GM12878 (cell line): ENCODE results near the gene SMG9. TPM values are rescaled to one million over a fixed set of nuclear protein-coding genes. Genes with fewer than 3 reads are reported as not detected.

Experiments used
- BHLHE40 ChIP-seq, 2 experiments: fragments of 450-650 bp in 1 of 2; IDR thresholded peaks; 2 replicates each; pipeline ENCODE4 v1.6.1; 2011 to 2017; ENCODE audit warnings: low read depth in 2 of 2, borderline replicate concordance in 1 of 2, improper control_type of control experiment in 1 of 2, low read length in 1 of 2, mild to moderate bottlenecking in 1 of 2
- BMI1 ChIP-seq: fragments of 450-650 bp; IDR thresholded peaks from 2 replicates; pipeline ENCODE4 v1.6.1; 2016; ENCODE audit warnings: mild to moderate bottlenecking, moderate library complexity, borderline replicate concordance
- CBX3 ChIP-seq: fragments of 200-600 bp; sonication (generic); IDR thresholded peaks from 2 replicates; pipeline ENCODE4 v1.6.1; 2016; ENCODE audit warnings: low read depth, borderline replicate concordance
- FOXK2 ChIP-seq: fragments of 450-650 bp; IDR thresholded peaks from 2 replicates; pipeline ENCODE4 v1.6.1; 2017; ENCODE audit warnings: mild to moderate bottlenecking, moderate library complexity
- IKZF1 ChIP-seq: fragments of 450-650 bp; conservative IDR thresholded peaks from 2 replicates; pipeline ENCODE4 v1.6.1; 2017; ENCODE audit warnings: antibody characterized with exemption, mild to moderate bottlenecking
- MAX ChIP-seq: IDR thresholded peaks from 2 replicates; pipeline ENCODE4 v1.6.1; 2012; ENCODE audit warnings: low read depth, low read length, improper control_type of control experiment
- MYB ChIP-seq: fragments of 150-350 bp; IDR thresholded peaks from 2 replicates; pipeline ENCODE4 v1.6.1; 2014; ENCODE audit warnings: mild to moderate bottlenecking, low read depth, low read length, borderline replicate concordance
- NBN ChIP-seq: fragments of 450-650 bp; IDR thresholded peaks from 2 replicates; pipeline ENCODE4 v1.6.1; 2016
- NFYA ChIP-seq: IDR thresholded peaks from 2 replicates; pipeline ENCODE4 v1.6.1; 2011; ENCODE audit warnings: low read depth, mild to moderate bottlenecking, low read length, improper control_type of control experiment, borderline replicate concordance
- NR2F1 ChIP-seq: fragments of 450-650 bp; conservative IDR thresholded peaks from 2 replicates; pipeline ENCODE4 v1.6.1; 2017; ENCODE audit warnings: mild to moderate bottlenecking
- POLR2A ChIP-seq: IDR thresholded peaks from 2 replicates; pipeline ENCODE4 v1.6.1; 2011; ENCODE audit warnings: low read depth, mild to moderate bottlenecking, low read length
- POLR2AphosphoS5 ChIP-seq: IDR thresholded peaks from 2 replicates; pipeline ENCODE4 v1.6.1; 2011; ENCODE audit warnings: mild to moderate bottlenecking, low read length, inconsistent platforms
- RB1 ChIP-seq: fragments of 450-650 bp; formaldehyde crosslinking; IDR thresholded peaks from 2 replicates; pipeline ENCODE4 v1.6.1; 2017; ENCODE audit warnings: mild to moderate bottlenecking, borderline replicate concordance
- RCOR1 ChIP-seq: conservative IDR thresholded peaks from 2 replicates; pipeline ENCODE4 v1.6.1; 2012; ENCODE audit warnings: low read depth, low read length, improper control_type of control experiment
- REST ChIP-seq: IDR thresholded peaks from 2 replicates; pipeline ENCODE4 v1.6.1; 2012; ENCODE audit warnings: mild to moderate bottlenecking, low read depth, low read length
- SIX5 ChIP-seq: IDR thresholded peaks from 2 replicates; pipeline ENCODE4 v1.6.1; 2011; ENCODE audit warnings: mild to moderate bottlenecking, low read depth, low read length, moderate library complexity; ENCODE audit not compliant: severe bottlenecking
- SMAD5 ChIP-seq: IDR thresholded peaks from 2 replicates; pipeline ENCODE4 v1.6.1; 2016; ENCODE audit warnings: antibody characterized with exemption, low read depth
- SMARCA5 ChIP-seq: fragments of 450-650 bp; IDR thresholded peaks from 2 replicates; pipeline ENCODE4 v1.6.1; 2017; ENCODE audit warnings: mild to moderate bottlenecking
- STAT3 ChIP-seq: IDR thresholded peaks from 2 replicates; pipeline ENCODE4 v1.6.1; 2011; ENCODE audit warnings: low read depth, low read length, improper control_type of control experiment
- TAF1 ChIP-seq: IDR thresholded peaks from 2 replicates; pipeline ENCODE4 v1.6.1; 2011; ENCODE audit warnings: mild to moderate bottlenecking, low read depth, low read length, borderline replicate concordance
- TARDBP ChIP-seq: IDR thresholded peaks from 2 replicates; pipeline ENCODE4 v1.6.1; 2016; ENCODE audit warnings: borderline replicate concordance
- ZBED1 ChIP-seq: IDR thresholded peaks from 2 replicates; pipeline ENCODE4 v1.6.1; 2016; ENCODE audit warnings: borderline replicate concordance
- ZNF687 ChIP-seq: fragments of 450-650 bp; IDR thresholded peaks from 2 replicates; pipeline ENCODE4 v1.6.1; 2017; ENCODE audit warnings: mild to moderate bottlenecking, moderate library complexity
- polyA plus RNA-seq, 11 experiments: library from polyadenylated mRNA; depleted of rRNA in 4 of 11; unstranded in 6 of 11; stranded (reverse) in 5 of 11; fragments of >200 nt; fragmentation: Nextera tagmentation in 4 of 11; fragmentation: Illumina TruSeq in 1 of 11; extraction: Ambion mirVana in 4 of 11; extraction: Trizol in 1 of 11; gene quantifications; 1 replicate in 1 of 11; 2 replicates in 10 of 11; pipeline versions ENCODE4 v1.2.1 to v1.2.3, GENCODE V29; 2011 to 2016; ENCODE audit warnings: inconsistent platforms in 2 of 11, missing spikeins in 2 of 11, low read depth in 1 of 11
- total RNA-seq, 4 experiments: library from RNA; depleted of rRNA in 3 of 4; stranded (reverse); fragments of >200 nt in 3 of 4; fragmentation: Illumina TruSeq in 1 of 4; extraction: Trizol in 1 of 4; gene quantifications; 2 replicates each; pipeline versions ENCODE4 v1.2.1 to v1.2.3, GENCODE V29; 2013 to 2021

SMG9 gene
- total and polyA plus RNA-seq, 10 of the 15 experiments (the other 5 are each of a cell fraction or from before 2014, with no cell fraction given): 0.69 to 52.2 (median 28.1) TPM

DNA sequence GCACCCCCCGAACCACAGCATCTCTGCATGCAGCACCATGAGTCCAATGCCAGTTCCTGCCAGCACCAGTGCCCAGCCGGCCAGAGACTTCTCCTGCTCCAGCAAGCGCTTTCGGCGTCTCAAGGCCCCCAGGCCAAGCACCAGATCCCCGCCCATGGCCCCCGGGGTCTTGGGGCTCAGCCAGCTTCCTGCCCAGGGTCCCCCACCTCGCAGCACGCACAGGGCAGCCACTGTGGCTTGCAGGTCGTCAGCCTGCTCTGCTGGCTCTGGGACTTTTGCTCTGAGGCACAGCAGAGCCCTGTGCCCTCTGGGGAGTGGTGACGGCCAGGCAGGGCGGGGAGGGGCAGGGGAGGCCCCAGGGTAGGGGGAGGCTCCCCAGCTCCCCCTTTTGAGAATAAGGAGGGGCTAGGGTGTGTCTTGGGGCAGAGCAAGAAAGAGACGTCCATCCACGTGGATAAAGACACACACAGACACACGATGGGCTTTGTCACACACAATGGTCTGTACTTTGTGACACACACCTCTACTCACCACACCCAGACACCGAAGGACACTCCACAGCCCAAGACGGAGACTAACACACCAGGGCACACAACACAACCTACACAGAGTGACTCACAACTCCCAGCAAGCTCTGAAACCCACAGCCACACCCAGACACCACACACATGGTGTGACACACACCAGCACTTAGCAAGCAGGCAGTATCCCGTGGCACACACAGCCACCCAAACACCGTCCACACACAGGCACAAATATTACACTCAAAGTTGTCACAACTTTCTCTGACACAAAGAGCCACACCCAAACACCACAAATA, 26.2 kb upstream of the SMG9 start, which contains the start of gene KCNN4 (continued):
- TF ChIP-seq TARDBP (no peak), NR2F1 (peak; percentile 69), RCOR1 (no peak), BMI1 (no peak), POLR2A (peak; percentile 97), CBX3 (no peak), MAX (peak; percentile 69; the same call in 1 of the 2 replicates), MYB (no peak), SMARCA5 (peak; percentile 15; the same call in 1 of the 2 replicates), FOXK2 (no peak), ZNF687 (peak; percentile 76; the same call in 1 of the 2 replicates), STAT3 (no peak), SMAD5 (peak; percentile 73; the same call in 1 of the 2 replicates), IKZF1 (0 out of 2 replicates have a peak, but pooled peaks have one; percentile 35), NFYA (no peak), NBN (peak; percentile 85; the same call in 1 of the 2 replicates), REST (0 out of 2 replicates have a peak, but pooled peaks have one; percentile 14), SIX5 (no peak), ZBED1 (0 out of 2 replicates have a peak, but pooled peaks have one; percentile 56), POLR2AphosphoS5 (peak; percentile 93), RB1 (peak; percentile 26; the same call in 1 of the 2 replicates), BHLHE40 (IDR thresholded peaks at IDR 0.05; ENCODE audit: borderline replicate concordance in 1 of 2, low read depth in 2 of 2, low read length in 1 of 2) (peak in 1 of 2 experiments; percentile 49; a peak in 2 of 4 replicates), TAF1 (peak; percentile 74; the same call in 1 of the 2 replicates)
